Uterus (tissue), 4 donors: Measurements from ENCODE around the gene ANKUB1. TPM values are rescaled to one million over a fixed set of nuclear protein-coding genes. Genes with fewer than 3 reads are reported as not detected.

Experiments used
- DNase-seq, 2 donors: peaks; one replicate each; pipeline ENCODE4 v3.0.0-alpha.2; 2019 to 2020
- H3K27ac ChIP-seq, 2 donors: fragments of 200-600 bp; sonication (generic); 1 replicate in 1 of 2; 2 replicates in 1 of 2; pipeline ENCODE4 v1.5.1; 2016 to 2018
- H3K27me3 ChIP-seq, 2 donors: fragments of 200-600 bp; sonication (generic); one replicate each; pipeline ENCODE4 v1.5.1; 2018 to 2019; ENCODE audit warnings: control low read depth in 1 of 2
- H3K36me3 ChIP-seq, 2 donors: fragments of 200-600 bp; sonication (generic); one replicate each; pipeline ENCODE4 v1.5.1; 2019; ENCODE audit warnings: control low read depth in 1 of 2
- H3K4me1 ChIP-seq, 2 donors: fragments of 200-600 bp; sonication (generic); one replicate each; pipeline ENCODE4 v1.5.1; 2018 to 2019; ENCODE audit warnings: control low read depth in 1 of 2
- H3K4me3 ChIP-seq, 2 donors: fragments of 200-600 bp; sonication (generic); 1 replicate in 1 of 2; 2 replicates in 1 of 2; pipeline ENCODE4 v1.5.1; 2018 to 2019; ENCODE audit warnings: mild to moderate bottlenecking in 1 of 2
- H3K9me3 ChIP-seq, 2 donors: fragments of 200-600 bp; sonication (generic); one replicate each; pipeline ENCODE4 v1.5.1; 2019; ENCODE audit warnings: control low read depth in 1 of 2
- CTCF ChIP-seq, 4 experiments: fragments of 200-600 bp in 2 of 4; fragments of 450-650 bp in 2 of 4; sonication (generic) in 2 of 4; IDR thresholded peaks; one replicate each; pipeline ENCODE4 v1.5.1; 2016 to 2019; ENCODE audit warnings: antibody characterized with exemption in 4 of 4, mild to moderate bottlenecking in 2 of 4, moderate library complexity in 1 of 4
- POLR2A ChIP-seq, 2 donors: fragments of 450-650 bp; IDR thresholded peaks; one replicate each; pipeline ENCODE4 v1.6.1; 2016; ENCODE audit warnings: antibody characterized with exemption in 2 of 2, mild to moderate bottlenecking in 1 of 2, moderate library complexity in 1 of 2
- intact Hi-C: fragments of 100-400 bp; cut with DNase I; formaldehyde crosslinking; loops from one replicate; pipeline ENCODE4 v1.15.1; 2023; ENCODE audit warnings: low total_unique reads
- total RNA-seq, 4 donors: library from RNA; depleted of rRNA in 3 of 4; stranded (reverse); fragments of >200 nt in 3 of 4; gene quantifications; one replicate each; pipeline versions ENCODE4 v1.1.0 to v1.2.4, GENCODE V29; 2014 to 2023
- donor health status: DM: yes; HTN: yes; CAD: no.

Gene ANKUB1
- total RNA-seq, 4 donors from 2014 or later: 0.51 to 1.0 TPM; not detected in 2

- DNase-seq: no peak
- Histone ChIP-seq H3K4me3 (no peak overlapping the region), H3K4me1 (no peaks in the 10 kb centered on the region), H3K9me3 (no peaks in the 10 kb centered on the region), H3K36me3 (no peaks in the 10 kb centered on the region), H3K27me3 (no peaks in the 10 kb centered on the region), H3K27ac (no peak overlapping the region)
- intact Hi-C loops: no loop called here
- no peak for TF ChIP-seq POLR2A (IDR thresholded peaks at IDR 0.05)
- no peak for TF ChIP-seq CTCF (IDR thresholded peaks at IDR 0.05)
Measured at GRCh38 chr3:149809699-149810098, 17.3 kb upstream of the ANKUB1 start.

GRCh38 chr3:149808209-149808829 lies 16.0 kb upstream of the ANKUB1 start:
- Histone ChIP-seq H3K9me3 (no peaks in the 10 kb centered on the region), H3K27me3 (no peaks in the 10 kb centered on the region), H3K4me3 (no peak overlapping the region), H3K36me3 (no peaks in the 10 kb centered on the region), H3K27ac (no peak overlapping the region), H3K4me1 (no peaks in the 10 kb centered on the region)
- peak; percentile 44 to 73 (median 66) for TF ChIP-seq CTCF (IDR thresholded peaks at IDR 0.05)
- no peak for TF ChIP-seq POLR2A (IDR thresholded peaks at IDR 0.05)
- DNase-seq: peak; percentile 54 to 64
- intact Hi-C loops: no loop called here

GRCh38 chr3:149806171-149806778 lies 13.9 kb upstream of the ANKUB1 start:
- no peaks in the 10 kb centered on the region for H3K27me3 ChIP-seq
- no peaks in the 10 kb centered on the region for H3K4me1 ChIP-seq
- DNase-seq: no peak
- TF ChIP-seq CTCF (IDR thresholded peaks at IDR 0.05) (no peak), POLR2A (IDR thresholded peaks at IDR 0.05) (no peak)
- no peak overlapping the region for H3K27ac ChIP-seq
- H3K9me3 ChIP-seq: no peaks in the 10 kb centered on the region
- no peak overlapping the region for H3K4me3 ChIP-seq
- intact Hi-C loops: no loop called here
- H3K36me3 ChIP-seq: no peaks in the 10 kb centered on the region

- no peak for TF ChIP-seq CTCF (IDR thresholded peaks at IDR 0.05)
- no peak for TF ChIP-seq POLR2A (IDR thresholded peaks at IDR 0.05)
- intact Hi-C loops: no loop called here
Measured at GRCh38 chr3:149801639-149802038, 9.3 kb upstream of the ANKUB1 start.

GRCh38 chr3:149801195-149801594 lies 8.8 kb upstream of the ANKUB1 start:
- no peak for DNase-seq
- Histone ChIP-seq H3K4me3 (no peak overlapping the region), H3K9me3 (no peaks in the 10 kb centered on the region), H3K27me3 (no peaks in the 10 kb centered on the region), H3K27ac (no peak overlapping the region), H3K4me1 (no peaks in the 10 kb centered on the region), H3K36me3 (no peaks in the 10 kb centered on the region)
- TF ChIP-seq CTCF (IDR thresholded peaks at IDR 0.05) (no peak), POLR2A (IDR thresholded peaks at IDR 0.05) (no peak)
- intact Hi-C loops: no loop called here

More at GRCh38 chr3:149801639-149802038, 9.3 kb upstream of the ANKUB1 start:
- DNase-seq: no peak
- Histone ChIP-seq H3K36me3 (no peaks in the 10 kb centered on the region), H3K27ac (no peak overlapping the region), H3K9me3 (no peaks in the 10 kb centered on the region), H3K4me1 (no peaks in the 10 kb centered on the region), H3K27me3 (no peaks in the 10 kb centered on the region), H3K4me3 (no peak overlapping the region)
